ENCODE results near the gene HSPA8. TPM values are rescaled to one million over a fixed set of nuclear protein-coding genes. Genes with fewer than 3 reads are reported as not detected.
A peak's percentile ranks its signal among the peaks of the same experiment; 100 is the strongest.

The HSPA8 gene
- total RNA-seq, 2 donors from 2014 or later: 423 to 660 TPM

DNA sequence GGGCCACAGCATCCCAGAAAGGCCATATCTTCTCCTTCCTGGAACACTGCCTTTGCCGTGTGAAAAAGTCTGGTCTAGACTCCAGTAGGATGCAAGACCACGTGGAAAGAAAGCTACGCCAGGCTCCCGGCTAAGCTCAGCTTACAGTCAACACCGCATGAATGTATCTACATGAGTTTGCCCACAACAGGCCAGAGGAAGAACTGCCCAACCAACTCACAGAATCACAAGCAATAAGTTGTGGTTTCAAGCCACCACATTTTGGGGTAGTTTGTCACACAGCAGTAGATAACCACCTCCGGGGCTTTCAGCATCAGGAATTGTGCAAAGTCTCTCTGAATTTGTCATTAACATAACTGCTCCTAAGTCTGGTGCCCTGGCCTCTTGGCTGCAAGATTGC, 27.3 kb downstream of the HSPA8 start:
- no peak for ATAC-seq

DNA sequence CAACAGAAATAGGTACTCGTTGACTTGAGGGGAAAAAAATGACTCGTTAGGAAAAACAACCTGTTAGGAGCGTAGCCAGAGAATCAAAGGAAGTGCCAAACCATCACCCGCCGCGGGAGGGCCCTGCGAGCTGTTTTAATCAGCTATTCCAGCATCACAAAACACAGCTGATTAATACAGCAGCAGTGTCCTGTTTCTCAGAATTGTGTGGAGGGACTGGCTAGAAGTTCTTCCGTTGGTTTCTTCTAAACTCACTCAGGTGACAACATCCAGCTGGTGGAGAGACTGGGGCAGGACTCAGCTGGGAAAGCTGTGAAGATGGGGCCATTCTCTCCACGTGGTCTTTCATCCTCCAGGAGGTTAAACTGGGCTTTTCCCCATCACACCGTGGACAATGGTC, 28.0 kb downstream of the HSPA8 start:
- intact Hi-C loops (cut with DNase I): no loop called here
- WGBS, 2 donors: 42 to 49% methylated on average over 10 of the region's 10 CpGs
- no peak for ATAC-seq

More for the DNA sequence above, 27.3 kb downstream of the HSPA8 start:
- no peak for DNase-seq
- WGBS, 2 donors: 65 to 67% methylated on average over 5 to 6 of the region's 6 CpGs
- TF ChIP-seq POLR2A (IDR thresholded peaks at IDR 0.05): no peak
- TF ChIP-seq CTCF (IDR thresholded peaks at IDR 0.05): no peak
- Histone ChIP-seq H3K27me3 (no peaks in the 10 kb centered on the region), H3K4me3 (no peak overlapping the region), H3K4me1 (no peaks in the 10 kb centered on the region), H3K36me3 (replicated peaks in 1 of 2; ENCODE audit: insufficient read depth in 1 of 2, low read depth in 2 of 2) (no peaks in the 10 kb centered on the region), H3K9me3 (no peaks in the 10 kb centered on the region), H3K27ac (no peak overlapping the region)
- intact Hi-C loops (cut with DNase I): no loop called here

GRCh38 chr11:123030517-123030916, 31.4 kb downstream of the HSPA8 start:
- Histone ChIP-seq H3K4me3 (no peak overlapping the region), H3K27me3 (no peaks in the 10 kb centered on the region), H3K27ac (no peak overlapping the region), H3K9me3 (no peaks in the 10 kb centered on the region), H3K36me3 (replicated peaks in 1 of 2; ENCODE audit: insufficient read depth in 1 of 2, low read depth in 2 of 2) (no peaks in the 10 kb centered on the region), H3K4me1 (no peaks in the 10 kb centered on the region)
- intact Hi-C loops (cut with DNase I): no loop called here
- DNase-seq: no peak
- ATAC-seq: no peak
- TF ChIP-seq CTCF (IDR thresholded peaks at IDR 0.05) (no peak), POLR2A (IDR thresholded peaks at IDR 0.05) (no peak)
- WGBS, 2 donors: 37 to 54% methylated on average over 3 to 4 of the region's 4 CpGs

More for the DNA sequence above, 28.0 kb downstream of the HSPA8 start:
- DNase-seq: no peak
- H3K27ac ChIP-seq: no peak overlapping the region
- H3K36me3 ChIP-seq (replicated peaks in 1 of 2; ENCODE audit: insufficient read depth in 1 of 2, low read depth in 2 of 2): no peaks in the 10 kb centered on the region
- no peaks in the 10 kb centered on the region for H3K27me3 ChIP-seq
- H3K4me1 ChIP-seq: no peaks in the 10 kb centered on the region
- peak in 1 of 7 experiments; percentile 4 for TF ChIP-seq CTCF (IDR thresholded peaks at IDR 0.05)
- TF ChIP-seq POLR2A (IDR thresholded peaks at IDR 0.05): no peak
- no peaks in the 10 kb centered on the region for H3K9me3 ChIP-seq
- H3K4me3 ChIP-seq: no peak overlapping the region

- ATAC-seq (no peak), DNase-seq (peak in 2 of 4 donors; percentile 9 to 16)
- Histone ChIP-seq H3K9me3 (no peaks in the 10 kb centered on the region), H3K36me3 (replicated peaks in 1 of 2; ENCODE audit: insufficient read depth in 1 of 2, low read depth in 2 of 2) (no peaks in the 10 kb centered on the region), H3K4me1 (peaks cover 3% of the 10 kb centered on the region), H3K27ac (no peak overlapping the region), H3K27me3 (no peaks in the 10 kb centered on the region), H3K4me3 (no peak overlapping the region)
- 42 to 67% methylated on average over 2 of the region's 2 CpGs for WGBS, 2 donors
- TF ChIP-seq CTCF (IDR thresholded peaks at IDR 0.05) (peak in 3 of 7 experiments; percentile 10 to 27 (median 17)), POLR2A (IDR thresholded peaks at IDR 0.05) (no peak)
- intact Hi-C loops (cut with DNase I): loop anchor here (10.0 kb wide), 1 partner anchor 156 kb away; no protein-coding TSS in a partner anchor
These were observed 41.0 kb downstream of the HSPA8 start for GRCh38 chr11:123020968-123021367.

DNA sequence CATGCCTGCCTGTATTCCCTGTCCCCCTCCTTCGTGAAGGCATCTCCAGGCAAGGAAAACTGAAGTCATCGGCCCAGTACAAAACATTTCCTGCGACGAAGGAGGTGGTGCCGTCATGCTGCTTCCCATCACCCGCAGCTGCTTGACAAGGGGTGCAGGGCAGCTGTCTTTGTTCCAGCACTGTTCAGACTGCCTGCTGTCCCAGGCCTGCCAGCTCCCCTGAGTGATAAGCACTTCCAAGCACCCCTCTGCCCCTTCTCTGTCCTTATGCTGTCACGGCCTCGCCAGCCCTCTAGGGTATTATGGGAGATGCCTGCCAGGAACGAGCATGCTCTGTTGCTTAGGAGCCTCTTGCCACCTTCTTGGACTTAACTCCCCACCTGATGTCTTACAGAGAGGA, 43.2 kb downstream of the HSPA8 start:
- Histone ChIP-seq H3K36me3 (replicated peaks in 1 of 2; ENCODE audit: insufficient read depth in 1 of 2, low read depth in 2 of 2) (no peaks in the 10 kb centered on the region), H3K27ac (no peak overlapping the region), H3K4me1 (peaks cover 3% of the 10 kb centered on the region), H3K27me3 (no peaks in the 10 kb centered on the region), H3K9me3 (no peaks in the 10 kb centered on the region), H3K4me3 (no peak overlapping the region)
- 71 to 79% methylated on average over 7 to 9 of the region's 9 CpGs for WGBS, 2 donors
- DNase-seq (no peak), ATAC-seq (no peak)
- TF ChIP-seq CTCF (IDR thresholded peaks at IDR 0.05) (no peak), POLR2A (IDR thresholded peaks at IDR 0.05) (no peak)
- intact Hi-C loops (cut with DNase I): no loop called here
